SK-N-MC (cell line): ENCODE data around the gene C1orf198.

ENCODE experiments used
- EZH2 ChIP-seq: fragments of 200-600 bp; sonication (generic); IDR thresholded peaks from one replicate; pipeline ENCODE4 v1.6.1; 2017; ENCODE audit warnings: antibody characterized with exemption
- POLR2AphosphoS5 ChIP-seq: IDR thresholded peaks from 2 replicates; pipeline ENCODE4 v1.6.1; 2012; ENCODE audit warnings: mild to moderate bottlenecking, low read depth, low read length, borderline replicate concordance

DNA sequence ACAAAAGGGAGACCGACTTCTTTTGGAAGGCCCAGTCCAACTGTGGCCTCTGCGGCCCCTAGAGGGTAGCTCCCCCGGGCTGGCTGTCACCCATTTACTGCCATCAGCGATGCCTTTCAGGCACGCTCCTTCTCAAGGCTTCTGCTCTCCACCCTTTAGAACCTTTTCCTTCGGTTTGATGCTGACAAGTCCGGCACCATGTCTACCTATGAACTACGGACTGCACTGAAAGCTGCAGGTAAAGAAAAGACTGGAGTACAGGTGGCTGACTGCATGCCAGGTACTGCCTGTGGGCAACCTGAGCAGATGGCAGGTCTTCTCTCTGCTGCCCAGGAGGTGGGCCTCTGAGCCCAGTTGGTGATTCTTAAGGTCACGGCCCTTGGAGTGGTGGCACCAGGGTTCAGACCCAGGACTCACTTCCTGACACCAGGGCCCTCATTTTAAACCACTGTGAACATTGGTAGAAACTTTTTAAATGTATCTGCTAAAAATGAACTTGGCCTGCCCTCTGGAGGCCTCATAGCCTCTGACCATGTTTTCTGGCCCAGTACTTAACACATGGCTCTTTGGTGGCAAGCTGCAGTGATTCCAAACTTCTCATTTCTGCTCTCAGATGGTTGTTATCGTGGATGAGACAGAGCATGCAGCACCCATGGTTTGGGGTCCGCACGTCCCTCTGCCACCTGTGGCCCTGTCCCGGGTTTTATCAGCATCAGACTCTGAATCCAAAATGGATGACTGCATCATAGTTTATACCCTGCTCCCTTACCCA is 75.4 kb downstream of the C1orf198 start:
- TF ChIP-seq EZH2, result no peak
- TF ChIP-seq POLR2AphosphoS5, result no peak
